GM18517 (cell line): Measurements from ENCODE around the gene DNAJB1.
A peak's percentile ranks its signal among the peaks of the same experiment; 100 is the strongest.
"Not testable (repeated sequence)": the region's sequence is repeated elsewhere in the genome, so short reads cannot be mapped to it uniquely, and the experiment has no call there.

Source experiments
- ATAC-seq: cut with Tn5 transposase; IDR thresholded peaks from one replicate; pipeline ENCODE4 v1.9.1; 2021; ENCODE audit warnings: mild to moderate bottlenecking, moderate library complexity; ENCODE audit not compliant: unreplicated experiment

The DNAJB1 gene

DNA sequence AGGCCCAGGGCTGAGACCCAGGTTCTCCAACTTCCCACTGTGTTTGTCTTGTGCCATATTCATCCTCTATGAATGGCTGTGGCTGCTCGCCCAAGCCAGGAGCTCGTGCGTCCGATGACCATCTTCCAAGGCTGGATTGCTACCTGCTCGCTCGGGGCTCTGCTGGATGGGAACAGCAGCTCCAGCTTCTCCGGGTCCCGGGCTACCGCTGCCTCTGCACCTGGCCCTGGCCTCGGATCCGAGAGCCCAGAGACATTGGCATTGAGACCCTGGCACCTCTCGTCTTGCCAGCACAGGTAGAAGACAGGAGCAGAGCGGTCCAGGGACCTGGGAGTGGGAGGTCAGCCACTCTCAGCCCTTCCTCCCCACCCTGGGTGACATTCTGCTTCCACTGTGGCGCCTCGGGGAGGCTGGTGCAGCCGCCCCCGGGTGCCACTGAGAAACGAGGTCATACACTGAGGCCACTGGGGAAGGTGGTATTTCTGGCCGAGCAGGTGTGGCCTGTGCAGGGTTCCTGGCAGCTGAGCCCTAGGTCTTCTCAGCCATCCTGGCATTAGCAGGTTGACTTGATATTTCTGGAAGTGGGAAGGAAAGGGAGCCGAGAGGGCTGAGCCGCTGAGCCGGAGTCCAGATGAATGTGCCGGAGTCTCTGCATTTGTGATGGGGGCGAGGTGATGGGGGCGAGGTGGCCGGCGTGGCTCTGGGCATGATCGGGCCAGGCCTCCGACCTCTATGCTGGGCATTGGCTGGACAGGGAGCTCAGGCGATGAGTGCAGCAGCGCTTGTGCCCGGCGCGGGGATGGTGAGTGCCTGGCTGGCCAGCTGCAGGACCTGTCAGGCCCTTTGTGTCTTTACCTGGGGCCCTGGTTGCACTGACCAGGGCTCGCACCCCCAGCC lies 35.1 kb upstream of the DNAJB1 start:
- no peak for ATAC-seq

DNA sequence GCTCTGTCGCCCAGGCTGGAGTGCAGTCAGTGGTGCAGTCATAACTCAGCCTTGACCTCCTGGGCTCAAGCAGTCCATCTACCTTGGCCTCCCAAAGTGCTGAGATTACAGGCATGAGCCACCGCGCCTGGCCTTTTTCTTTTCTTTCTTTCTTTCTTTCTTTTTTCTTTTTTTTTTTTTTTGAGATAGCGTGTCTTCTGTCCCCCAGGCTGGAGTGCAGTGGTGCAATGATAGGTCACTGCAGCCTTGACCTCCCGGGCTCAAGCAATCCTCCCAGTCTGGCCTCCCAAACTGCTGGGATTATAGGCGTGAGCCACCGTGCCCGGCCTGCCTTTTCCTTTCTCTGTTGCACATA lies 33.8 kb upstream of the DNAJB1 start:
- ATAC-seq: not testable (repeated sequence)

DNA sequence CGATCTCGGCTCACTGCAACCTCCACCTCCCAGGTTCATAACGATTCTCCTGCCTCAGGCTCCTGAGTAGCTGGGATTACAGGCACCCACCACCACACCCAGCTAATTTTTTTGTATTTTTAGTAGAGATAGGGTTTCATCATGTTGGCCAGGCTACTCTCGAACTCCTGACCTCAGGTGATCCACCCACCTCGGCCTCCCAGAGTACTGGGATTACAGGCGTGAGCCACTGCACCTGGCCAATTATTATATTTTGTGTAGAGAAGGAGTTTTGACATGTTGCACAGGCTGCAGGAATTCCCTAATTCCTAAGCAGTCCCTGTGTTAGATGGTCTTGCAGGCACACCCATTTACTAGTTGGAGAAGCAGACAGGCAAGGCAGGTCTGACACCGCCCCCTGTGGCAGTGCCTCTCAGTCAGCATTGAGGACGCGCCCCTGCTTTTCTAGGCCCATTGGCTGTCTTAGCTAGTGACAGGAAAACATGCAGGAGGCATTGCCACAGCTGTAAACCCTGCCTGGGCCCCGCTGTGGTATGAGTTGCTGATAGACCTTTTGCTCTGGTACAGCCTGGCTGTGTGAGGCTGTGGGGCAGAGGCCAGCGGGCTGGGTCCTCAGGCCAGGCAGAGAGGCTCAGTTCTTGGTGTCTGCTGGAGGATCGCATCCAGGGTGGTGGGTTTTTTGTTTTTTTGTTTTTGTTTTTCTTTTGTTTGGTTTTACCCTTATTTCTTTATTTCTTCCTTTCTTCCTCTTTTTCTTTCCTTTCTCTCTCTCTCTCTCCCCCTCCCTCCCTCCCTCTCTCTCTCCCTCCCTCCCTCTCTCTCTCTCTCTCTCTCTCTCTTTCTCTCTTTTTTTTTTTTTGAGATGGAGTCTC lies 33.2 kb upstream of the DNAJB1 start:
- not testable (repeated sequence) for ATAC-seq

DNA sequence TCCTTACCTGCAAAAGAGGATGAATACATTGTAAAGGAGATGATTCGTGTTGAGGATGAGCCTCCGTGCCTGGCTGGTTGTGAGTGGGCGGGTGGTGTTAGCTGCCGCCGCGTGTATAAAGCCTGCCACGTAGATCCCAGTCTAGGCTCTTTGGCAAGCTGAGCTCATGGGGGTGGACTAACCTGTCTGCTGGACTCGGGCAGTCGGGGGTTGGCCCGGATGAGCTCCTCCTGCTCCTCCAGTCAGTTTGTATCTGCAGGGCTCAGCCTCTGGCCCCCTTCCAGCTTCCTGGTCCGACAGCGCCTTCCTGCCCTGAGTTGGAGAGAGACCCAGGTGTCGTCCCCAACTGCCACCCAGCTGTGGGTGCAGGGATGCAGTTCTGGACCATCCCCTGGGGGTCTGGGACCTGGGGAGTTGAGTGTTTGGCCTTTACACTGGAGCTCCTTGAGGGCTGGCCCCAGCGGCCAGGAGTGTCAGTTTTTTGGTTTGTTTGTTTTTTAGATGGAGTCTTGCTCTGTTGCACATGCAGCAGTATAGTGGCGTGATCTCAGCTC lies 32.1 kb upstream of the DNAJB1 start:
- ATAC-seq: no peak

DNA sequence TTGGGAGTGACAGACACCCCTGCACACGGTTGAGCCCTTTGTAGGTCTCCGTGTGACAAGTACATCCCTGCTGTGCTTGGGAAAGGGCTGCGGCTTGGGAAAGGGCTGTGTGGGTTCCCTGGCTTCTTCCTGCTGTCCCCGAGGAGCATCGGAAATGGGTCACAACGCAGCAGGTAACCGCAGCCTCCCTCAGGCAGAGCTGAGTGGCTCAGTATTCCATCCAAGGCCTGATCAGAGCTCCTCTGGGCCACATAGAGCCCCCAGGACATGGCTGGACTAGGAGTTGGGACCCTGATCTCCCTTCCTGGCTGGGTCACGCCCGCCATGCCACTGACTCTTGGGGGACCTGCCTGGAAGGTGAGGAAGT lies 27.5 kb upstream of the DNAJB1 start:
- ATAC-seq: no peak

DNA sequence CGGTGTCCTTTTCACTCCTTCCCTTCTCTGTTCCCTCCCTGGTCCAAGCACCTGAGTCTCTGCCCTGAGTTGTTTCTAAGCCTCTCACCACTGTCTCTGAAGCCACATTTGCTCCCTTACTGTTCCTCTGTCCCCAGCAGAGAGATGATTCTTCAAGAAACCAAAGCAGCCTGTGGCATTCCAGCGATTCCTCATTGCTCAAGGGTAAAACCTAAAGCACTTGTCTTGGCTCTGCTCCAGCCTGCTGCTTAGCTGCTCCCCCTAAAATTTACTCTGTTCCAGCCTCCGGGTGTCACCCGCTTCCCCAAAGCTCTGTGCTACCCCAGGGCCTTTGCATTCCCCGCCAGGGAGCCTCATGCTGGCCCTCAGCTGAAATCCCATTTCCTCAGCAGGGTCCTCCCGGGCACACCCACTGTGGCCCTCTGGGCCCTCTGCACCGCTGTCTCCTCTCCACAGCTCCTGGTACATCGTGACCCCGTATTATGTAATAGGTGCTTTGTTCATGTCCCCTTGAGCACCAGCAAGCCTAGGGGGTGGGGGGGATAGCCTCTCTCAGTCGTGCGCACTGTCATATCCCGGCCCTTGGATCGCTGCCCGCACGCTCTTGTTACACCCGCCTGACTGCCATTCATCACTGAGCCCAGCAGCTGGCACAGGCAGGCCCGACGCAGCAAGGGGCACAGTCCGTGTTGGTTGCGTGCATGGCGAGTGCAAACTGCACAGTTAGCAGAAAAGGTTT lies 26.9 kb upstream of the DNAJB1 start:
- ATAC-seq: no peak

DNA sequence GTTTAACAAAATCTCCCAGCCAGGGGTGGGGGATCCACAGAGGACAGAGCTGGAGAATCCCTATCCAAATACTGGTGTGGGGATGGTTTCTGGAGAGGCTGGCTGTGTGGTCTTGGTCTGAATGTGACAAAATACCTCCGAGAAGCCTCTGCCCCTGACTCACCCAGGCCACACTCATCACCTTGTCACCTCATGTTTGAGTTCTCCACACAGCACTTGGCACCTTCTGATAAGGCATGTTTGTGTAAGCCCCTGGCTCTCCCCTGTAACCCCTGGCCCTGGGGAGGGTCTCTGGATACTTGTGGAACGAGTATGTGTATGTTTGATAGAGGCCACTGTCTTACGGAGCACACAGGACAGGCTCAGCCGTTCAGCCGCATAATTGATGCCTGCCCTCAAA lies 25.9 kb upstream of the DNAJB1 start:
- no peak for ATAC-seq

DNA sequence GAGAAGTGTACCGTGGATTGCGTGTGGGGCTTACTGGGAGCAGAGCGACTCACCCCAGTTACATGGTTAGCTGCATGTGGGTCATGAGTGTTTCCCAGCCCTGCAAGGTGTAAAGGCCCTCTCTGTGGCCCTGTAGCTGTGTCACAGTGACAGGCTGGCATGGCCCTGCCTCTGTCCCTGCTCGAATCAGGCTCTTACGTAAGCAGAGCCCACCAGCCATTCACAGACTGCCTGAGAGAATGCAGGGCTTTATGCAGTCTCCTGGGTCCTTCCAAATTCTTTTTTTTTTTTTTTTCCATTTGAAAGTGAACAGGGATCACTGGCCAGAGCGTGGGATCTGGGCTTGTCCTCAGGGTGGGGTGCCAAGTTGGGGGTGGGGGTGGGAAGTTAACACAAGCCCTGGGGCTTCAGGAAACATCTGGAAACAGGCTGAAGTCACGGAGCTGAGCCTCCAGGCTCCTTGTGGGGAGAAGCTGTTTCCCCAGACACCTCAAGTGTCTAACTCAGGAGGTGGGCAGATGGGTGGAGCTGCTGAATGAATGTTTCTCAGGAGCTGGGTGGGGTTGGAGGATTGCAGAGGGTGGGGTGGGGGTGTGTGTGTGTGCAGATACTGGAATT lies 24.6 kb upstream of the DNAJB1 start:
- no peak for ATAC-seq

DNA sequence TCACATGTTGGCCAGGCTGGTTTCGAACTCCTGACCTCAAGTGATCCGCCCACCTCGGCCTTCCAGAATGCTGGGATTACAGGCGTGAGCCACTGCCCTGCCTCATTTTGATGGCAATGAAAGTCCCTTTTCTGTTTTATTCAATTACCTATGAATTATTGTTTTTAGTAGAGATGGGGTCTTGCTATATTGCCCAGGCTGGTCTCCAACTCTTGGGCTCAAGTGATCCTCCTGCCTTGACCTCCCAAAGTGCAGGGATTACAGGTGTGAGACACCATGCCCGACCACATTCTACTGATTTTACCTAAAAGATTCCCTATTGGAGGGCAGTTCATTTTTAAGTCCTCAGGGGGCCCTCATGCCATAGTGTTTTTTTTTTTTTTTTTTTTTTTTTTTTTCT lies 23.8 kb upstream of the DNAJB1 start:
- ATAC-seq: not testable (repeated sequence)

DNA sequence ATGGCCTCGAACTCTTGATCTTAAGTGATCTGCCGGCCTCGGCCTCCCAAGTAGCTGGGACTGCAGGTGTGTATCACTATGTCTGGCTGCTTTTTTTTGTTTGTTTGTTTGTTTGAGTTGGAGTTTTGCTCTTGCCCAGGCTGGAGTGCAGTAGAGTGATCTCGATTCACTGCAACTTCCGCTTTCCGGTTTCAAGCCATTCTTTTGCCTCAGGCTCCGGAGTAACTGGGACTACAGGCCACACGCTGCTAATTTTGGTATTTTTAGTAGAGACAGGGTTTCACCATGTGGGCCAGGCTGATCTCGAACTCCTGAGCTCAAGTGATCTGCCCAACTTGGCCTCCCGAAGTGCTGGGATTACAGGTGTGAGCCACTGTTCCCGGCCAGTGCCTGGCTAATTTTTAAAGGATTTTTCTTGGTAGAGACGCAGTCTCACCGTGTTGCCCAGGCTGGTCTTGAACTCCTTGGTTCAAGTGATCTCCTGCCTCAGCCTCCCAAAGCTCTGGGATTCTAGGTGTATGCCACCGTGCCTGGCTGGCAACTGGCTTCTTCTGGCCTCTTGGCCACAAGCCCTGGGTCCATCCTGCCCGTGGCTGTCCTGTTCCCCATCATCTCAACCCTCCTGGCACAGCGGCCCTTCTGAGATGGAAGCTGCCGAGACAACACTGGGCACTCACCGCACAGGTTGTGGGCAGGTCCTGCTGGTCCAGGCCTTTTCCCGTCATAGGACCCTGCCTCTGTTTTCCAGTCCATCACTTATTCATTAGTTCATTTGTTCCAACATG lies 22.7 kb upstream of the DNAJB1 start:
- ATAC-seq: no peak

DNA sequence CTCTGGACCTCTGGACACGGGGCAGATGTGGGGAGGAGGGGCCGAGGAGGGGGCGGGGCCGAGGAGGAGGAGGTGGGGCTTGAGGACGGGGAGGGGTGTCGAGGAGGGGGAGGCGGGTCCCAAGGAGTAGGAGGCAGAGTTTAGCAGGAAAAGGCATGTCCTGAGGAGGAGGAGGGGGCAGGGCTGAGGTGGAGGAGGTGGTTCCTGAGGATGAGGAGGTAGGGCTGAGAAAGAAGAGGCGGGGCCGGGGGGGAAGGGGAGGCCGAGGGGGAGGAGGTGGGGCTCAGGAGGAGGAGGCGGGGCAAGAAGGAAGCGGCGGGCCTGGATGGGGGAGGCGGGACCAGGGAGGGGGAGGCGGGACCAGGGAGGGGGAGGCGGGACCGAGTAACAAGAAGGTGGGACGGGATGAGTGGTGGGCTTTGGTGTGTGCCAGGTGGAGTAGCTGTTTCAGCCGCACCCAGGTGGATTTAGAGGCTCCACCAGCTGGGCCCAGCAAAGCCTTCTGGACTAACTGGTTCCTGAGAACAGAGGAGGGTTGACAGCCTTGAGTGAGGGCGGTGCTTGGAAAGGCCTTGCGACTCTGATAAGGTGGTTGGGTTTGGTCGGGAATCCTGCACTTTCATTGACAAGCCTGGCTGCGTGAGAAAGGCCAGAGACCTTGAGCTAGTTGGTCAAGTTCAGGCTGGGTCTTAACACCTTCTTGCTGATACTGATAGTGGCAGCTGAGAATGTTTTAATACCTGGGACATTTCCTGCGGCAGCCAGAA lies 18.9 kb upstream of the DNAJB1 start:
- ATAC-seq: no peak

DNA sequence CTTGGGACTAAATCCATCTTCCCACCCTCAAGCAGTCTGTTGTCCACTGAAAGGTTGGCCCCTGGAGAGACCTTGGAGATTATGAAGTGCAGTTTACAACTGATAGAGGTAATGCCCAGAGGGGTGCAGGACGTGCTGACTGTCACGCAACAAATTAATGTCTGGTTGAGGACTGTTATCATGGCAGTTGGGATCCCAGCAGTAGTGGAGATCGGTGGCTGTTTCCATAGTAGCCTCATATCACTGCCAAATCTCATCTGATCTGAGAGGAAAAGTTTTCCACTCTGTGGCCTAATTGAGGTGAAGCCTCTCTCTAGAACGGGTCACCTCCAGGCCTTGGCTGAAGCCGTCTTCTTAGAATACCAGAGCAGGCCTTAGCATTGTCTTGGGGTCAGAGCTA lies 15.3 kb upstream of the DNAJB1 start:
- ATAC-seq: no peak

DNA sequence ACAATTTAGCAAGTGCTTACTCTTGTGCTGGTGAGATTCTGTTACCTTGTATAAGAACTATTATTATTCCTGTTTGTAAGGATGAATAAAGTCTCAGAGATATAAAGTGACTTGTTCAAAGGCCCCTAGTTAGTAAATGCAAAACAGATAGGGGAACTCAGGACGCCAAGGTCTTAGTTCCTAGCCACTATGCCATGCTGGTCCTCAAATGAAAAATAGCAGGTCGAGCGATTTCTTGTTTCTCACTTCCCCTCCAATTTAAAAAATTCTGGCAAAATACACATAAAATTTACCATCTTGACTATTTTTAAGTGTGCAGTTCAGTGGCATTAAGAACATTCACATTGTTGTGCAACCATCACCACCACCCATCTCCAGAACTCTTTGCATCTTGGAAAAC lies 12.3 kb upstream of the DNAJB1 start:
- ATAC-seq: no peak

DNA sequence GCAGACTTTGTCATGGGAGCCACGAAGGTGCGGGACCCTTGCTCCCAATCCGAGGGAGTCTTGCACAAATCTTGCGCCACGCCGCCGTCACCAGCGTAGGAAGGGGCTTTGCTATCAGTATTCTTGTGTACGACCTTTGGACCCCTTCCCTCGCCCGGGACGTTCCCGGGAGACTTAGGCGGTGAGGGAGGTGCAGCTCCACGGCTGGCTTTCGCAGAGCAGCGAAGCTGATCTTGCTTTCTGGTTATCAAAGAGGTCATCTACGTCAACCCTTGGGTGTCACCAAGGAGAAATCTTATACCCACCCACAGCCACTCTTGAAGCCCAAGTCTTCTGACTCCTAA lies 11.8 kb upstream of the DNAJB1 start:
- ATAC-seq: no peak

DNA sequence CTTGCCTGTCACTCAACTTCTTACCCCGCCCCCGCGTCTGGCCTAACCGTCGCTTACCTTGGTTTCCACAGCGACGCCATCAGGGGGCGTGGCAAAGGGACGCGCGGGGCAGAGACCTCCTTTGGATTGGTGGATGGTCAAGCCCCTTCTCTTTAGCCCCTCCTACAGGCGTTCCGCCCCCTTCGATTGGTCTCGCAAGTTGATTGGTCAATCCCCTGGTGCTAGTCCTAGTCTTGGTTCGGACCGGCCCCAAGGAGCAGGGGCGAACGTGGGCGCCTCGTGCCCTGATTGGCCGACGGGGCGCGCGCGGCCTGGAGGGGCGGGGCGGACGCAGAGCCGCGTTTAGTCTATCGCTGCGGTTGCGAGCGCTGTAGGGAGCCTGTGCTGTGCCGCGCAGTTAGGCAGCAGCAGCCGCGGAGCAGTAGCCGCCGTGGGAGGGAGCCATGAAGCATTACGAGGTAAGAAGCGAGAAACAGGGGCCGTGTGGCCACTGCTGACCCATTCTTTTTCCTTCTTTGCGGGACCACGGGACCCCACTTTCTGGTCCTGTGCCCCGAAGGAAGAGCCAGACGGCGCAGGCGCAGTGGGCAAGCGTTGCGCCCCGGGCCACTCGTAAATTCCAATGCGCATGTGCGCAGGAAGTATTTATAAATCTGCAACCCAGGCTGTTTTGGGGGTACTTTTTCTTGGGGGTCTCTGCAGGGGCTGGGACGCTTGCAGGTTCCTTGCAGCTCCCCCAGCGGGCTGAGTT lies 11.2 kb upstream of the DNAJB1 start, which contains the start of gene TECR:
TECR (plus strand) TSS at position 341 of the 751 bp plus-strand sequence; CDS start at position 444, 103 bp downstream.
- peak; percentile 95 for ATAC-seq

DNA sequence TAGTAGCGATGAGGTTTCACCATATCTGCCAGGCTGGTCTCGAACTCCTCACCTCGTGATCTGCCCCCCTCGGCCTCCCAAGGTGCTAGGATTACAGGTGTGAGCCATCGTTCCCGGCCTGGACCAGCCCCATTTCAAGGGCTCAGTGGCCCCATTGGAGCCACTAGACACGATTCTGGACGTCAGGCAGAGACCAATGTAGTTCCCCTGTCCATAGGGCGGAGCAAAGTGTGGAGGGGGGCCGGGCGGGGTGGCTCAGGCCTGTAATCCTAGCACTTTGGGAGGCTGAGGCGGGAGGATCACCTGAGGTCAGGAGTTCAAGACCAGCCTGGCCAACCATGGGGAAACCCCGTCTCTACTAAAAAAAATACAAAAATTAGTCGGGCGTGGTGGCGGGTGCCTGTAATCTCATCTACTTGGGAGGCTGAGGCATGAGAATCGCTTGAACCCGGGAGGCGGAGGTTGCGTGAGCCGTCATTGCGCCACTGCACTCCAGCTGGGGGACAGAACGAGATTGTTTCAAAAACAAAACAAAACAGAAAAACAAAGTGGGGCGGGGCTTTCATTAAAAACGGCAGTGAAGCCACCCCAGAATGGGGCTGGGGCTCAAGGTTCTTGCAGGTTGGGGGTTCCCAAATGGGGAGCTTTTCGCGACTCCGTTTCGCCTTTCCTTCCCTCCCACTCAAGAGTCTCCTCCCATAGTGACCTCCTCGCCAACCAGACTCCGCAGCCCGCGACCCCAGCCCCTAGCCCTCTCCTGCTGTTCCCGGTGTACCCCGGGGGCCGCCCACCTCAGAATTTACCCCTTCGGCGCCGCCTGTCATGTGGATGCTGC lies 10.4 kb upstream of the DNAJB1 start:
- no peak for ATAC-seq

DNA sequence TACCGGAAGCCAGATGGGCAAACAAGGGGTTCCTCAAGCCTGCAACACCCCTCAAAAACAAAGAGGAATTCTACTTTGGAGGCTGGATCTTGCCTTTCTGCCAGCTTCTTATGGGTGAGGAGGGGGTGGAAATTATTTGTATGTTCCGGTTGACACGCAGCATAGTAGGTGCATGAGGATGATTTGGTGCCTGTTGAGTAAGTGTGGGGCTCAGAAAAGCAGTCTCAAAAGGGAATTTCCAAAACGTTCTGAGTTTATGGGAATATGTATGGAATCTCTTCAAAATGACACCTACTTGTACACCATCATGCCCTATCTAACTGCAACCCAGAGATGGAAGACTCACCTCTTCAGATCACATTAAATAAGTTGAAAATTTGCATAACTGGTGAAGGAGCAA lies 8.2 kb upstream of the DNAJB1 start:
- ATAC-seq: no peak

DNA sequence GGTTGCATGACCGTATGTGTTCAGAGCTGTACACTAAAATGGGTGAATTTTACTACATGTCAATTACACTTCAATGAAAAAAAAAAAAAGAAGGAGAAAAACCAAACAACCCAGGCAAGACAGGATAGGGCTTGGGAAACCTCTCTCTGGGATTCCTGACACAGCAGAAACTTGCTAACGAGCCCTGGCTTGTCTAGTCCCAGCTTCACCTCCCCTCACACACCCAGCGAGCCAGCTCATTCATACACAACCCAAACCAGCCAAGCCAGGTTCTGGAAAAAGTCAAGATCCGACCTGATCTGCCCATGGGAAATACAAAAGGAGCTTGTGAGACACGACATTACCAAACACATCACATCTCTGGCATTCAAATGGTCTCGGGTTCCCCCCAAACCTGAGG lies 7.5 kb upstream of the DNAJB1 start:
- ATAC-seq: no peak
